ENCODE results near the gene DLG2. TPM values are rescaled to one million over a fixed set of nuclear protein-coding genes. Genes with fewer than 3 reads are reported as not detected.

The DLG2 gene
- total RNA-seq, 1 donor from 2014 or later = 1.8 TPM

DNA sequence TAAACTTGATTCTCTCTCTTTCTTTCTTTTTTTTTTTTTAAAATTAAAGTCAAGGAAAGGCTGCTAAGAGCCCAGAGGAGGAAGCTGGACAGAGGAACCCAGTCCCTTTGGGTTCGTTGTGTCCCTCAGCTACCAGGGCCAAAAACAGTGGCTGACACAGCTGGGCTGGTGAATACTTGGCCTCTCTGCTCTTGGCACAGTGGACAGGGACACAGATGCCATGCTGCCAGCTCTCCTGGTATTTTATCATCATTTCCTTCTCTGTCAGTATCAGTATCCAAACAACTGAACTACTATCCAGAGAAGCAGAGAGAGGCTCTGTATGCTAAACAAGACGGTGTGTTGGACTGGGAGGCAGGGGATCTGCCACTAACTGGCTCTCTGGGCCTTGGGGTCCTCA is 2217.3 kb downstream of the DLG2 start:
- no peaks in the 10 kb centered on the region for H3K27me3 Mint-ChIP-seq (ENCODE audit: low read depth, unreplicated experiment)

DNA sequence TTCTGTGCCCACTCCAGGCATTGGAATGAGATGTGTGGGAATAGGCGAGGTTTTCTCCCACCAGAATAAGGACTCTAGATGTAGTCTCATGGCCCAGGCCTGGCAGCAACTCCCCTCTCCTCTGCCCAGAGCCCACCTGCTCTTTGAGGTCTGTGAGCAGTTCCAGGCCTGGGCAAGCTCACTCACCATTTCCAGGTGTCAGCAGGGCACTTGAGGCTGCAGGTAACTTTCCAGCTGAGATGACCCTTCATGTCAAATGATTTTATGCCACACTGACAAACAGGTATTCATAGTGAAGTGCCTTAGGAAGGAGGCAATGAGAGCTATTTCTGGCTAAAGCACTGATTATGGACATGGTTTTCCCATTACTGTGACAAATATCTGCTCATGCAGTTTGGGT is 2217.7 kb downstream of the DLG2 start:
- Histone ChIP-seq H3K4me1 (ENCODE audit: insufficient read depth, low read length) (no peaks in the 10 kb centered on the region), H3K27me3 (ENCODE audit: insufficient read depth, low read length) (no peaks in the 10 kb centered on the region), H3K9ac (ENCODE audit: low read length) (no peak overlapping the region), H4K20me1 (ENCODE audit: insufficient read depth, low read length) (no peaks in the 10 kb centered on the region), H3K4me3 (ENCODE audit: insufficient read depth, low read depth, low read length) (no peak overlapping the region), H2AFZ (ENCODE audit: low read depth, low read length) (no peak overlapping the region), H3K27ac (ENCODE audit: low read depth, low read length) (no peak overlapping the region), H3K9me3 (ENCODE audit: insufficient read depth, low read depth, low read length) (no peaks in the 10 kb centered on the region), H3K4me2 (ENCODE audit: low read length) (no peak overlapping the region), H3K79me2 (ENCODE audit: insufficient read depth, low read length) (no peaks in the 10 kb centered on the region), H3K36me3 (ENCODE audit: insufficient read depth, low read length) (no peaks in the 10 kb centered on the region)
- Mint-ChIP-seq H3K9me3 (ENCODE audit: unreplicated experiment) (peaks cover 3% of the 10 kb centered on the region), H3K27ac (ENCODE audit: unreplicated experiment) (no peak overlapping the region), H3K4me1 (ENCODE audit: low read depth, unreplicated experiment) (no peaks in the 10 kb centered on the region), H3K27me3 (ENCODE audit: low read depth, unreplicated experiment) (no peaks in the 10 kb centered on the region), H3K36me3 (ENCODE audit: low read depth, unreplicated experiment) (no peaks in the 10 kb centered on the region), H3K4me3 (ENCODE audit: unreplicated experiment) (no peak overlapping the region)
- TF ChIP-seq, protein P1, sequence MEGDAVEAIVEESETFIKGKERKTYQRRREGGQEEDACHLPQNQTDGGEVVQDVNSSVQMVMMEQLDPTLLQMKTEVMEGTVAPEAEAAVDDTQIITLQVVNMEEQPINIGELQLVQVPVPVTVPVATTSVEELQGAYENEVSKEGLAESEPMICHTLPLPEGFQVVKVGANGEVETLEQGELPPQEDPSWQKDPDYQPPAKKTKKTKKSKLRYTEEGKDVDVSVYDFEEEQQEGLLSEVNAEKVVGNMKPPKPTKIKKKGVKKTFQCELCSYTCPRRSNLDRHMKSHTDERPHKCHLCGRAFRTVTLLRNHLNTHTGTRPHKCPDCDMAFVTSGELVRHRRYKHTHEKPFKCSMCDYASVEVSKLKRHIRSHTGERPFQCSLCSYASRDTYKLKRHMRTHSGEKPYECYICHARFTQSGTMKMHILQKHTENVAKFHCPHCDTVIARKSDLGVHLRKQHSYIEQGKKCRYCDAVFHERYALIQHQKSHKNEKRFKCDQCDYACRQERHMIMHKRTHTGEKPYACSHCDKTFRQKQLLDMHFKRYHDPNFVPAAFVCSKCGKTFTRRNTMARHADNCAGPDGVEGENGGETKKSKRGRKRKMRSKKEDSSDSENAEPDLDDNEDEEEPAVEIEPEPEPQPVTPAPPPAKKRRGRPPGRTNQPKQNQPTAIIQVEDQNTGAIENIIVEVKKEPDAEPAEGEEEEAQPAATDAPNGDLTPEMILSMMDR (IDR thresholded peaks at IDR 0.05; ENCODE audit: insufficient read depth, low read depth, low read length) = no peak
- no peak for TF ChIP-seq EZH2 (IDR thresholded peaks at IDR 0.05; ENCODE audit: insufficient read depth, low read length)
- DNase-seq (ENCODE audit: low read depth) (no peak), FAIRE-seq (no peak)

More for the DNA sequence above, 2217.3 kb downstream of the DLG2 start:
- Histone ChIP-seq H3K9ac (ENCODE audit: low read length) (no peak overlapping the region), H3K36me3 (ENCODE audit: insufficient read depth, low read length) (no peaks in the 10 kb centered on the region), H3K4me3 (ENCODE audit: insufficient read depth, low read depth, low read length) (no peak overlapping the region), H3K27ac (ENCODE audit: low read depth, low read length) (no peak overlapping the region), H3K9me3 (ENCODE audit: insufficient read depth, low read depth, low read length) (no peaks in the 10 kb centered on the region), H3K79me2 (ENCODE audit: insufficient read depth, low read length) (no peaks in the 10 kb centered on the region), H3K27me3 (ENCODE audit: insufficient read depth, low read length) (no peaks in the 10 kb centered on the region), H2AFZ (ENCODE audit: low read depth, low read length) (no peak overlapping the region), H3K4me1 (ENCODE audit: insufficient read depth, low read length) (no peaks in the 10 kb centered on the region), H3K4me2 (ENCODE audit: low read length) (no peak overlapping the region), H4K20me1 (ENCODE audit: insufficient read depth, low read length) (no peaks in the 10 kb centered on the region)
- no peaks in the 10 kb centered on the region for H3K36me3 Mint-ChIP-seq (ENCODE audit: low read depth, unreplicated experiment)
- no peak overlapping the region for H3K4me3 Mint-ChIP-seq (ENCODE audit: unreplicated experiment)
- peaks cover 3% of the 10 kb centered on the region for H3K9me3 Mint-ChIP-seq (ENCODE audit: unreplicated experiment)
- DNase-seq (ENCODE audit: low read depth) = no peak
- FAIRE-seq = no peak
- H3K27ac Mint-ChIP-seq (ENCODE audit: unreplicated experiment) = no peak overlapping the region
- TF ChIP-seq, protein P1 (IDR thresholded peaks at IDR 0.05; ENCODE audit: insufficient read depth, low read depth, low read length) = no peak
- TF ChIP-seq EZH2 (IDR thresholded peaks at IDR 0.05; ENCODE audit: insufficient read depth, low read length) = no peak
- no peaks in the 10 kb centered on the region for H3K4me1 Mint-ChIP-seq (ENCODE audit: low read depth, unreplicated experiment)

DNA sequence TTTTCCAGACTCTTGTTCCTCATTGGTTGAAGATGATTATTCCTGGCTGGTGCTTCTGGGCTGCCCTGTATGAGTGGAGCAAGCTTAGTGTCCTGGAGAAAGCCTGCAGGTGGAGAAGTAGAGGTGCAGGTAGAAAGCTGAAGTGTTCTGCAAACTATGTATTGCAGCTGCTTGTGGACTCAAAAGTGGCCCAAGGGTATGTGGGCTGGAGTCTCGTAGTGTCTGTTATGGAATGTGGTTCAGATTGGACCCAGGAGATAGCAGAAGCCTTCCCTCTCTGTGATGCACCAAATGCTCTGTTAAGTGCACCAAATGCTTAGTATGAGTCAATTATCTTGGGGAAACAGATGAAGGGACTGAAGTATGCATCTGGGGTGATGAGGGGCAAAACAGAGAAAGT is 2218.2 kb downstream of the DLG2 start:
- H3K36me3 ChIP-seq (ENCODE audit: insufficient read depth, low read length) = no peaks in the 10 kb centered on the region
- H3K4me1 ChIP-seq (ENCODE audit: insufficient read depth, low read length) = no peaks in the 10 kb centered on the region
- no peak overlapping the region for H3K4me2 ChIP-seq (ENCODE audit: low read length)
- Mint-ChIP-seq H3K27ac (ENCODE audit: unreplicated experiment) (no peak overlapping the region), H3K27me3 (ENCODE audit: low read depth, unreplicated experiment) (no peaks in the 10 kb centered on the region), H3K4me1 (ENCODE audit: low read depth, unreplicated experiment) (no peaks in the 10 kb centered on the region), H3K9me3 (ENCODE audit: unreplicated experiment) (peaks cover 3% of the 10 kb centered on the region), H3K4me3 (ENCODE audit: unreplicated experiment) (no peak overlapping the region), H3K36me3 (ENCODE audit: low read depth, unreplicated experiment) (no peaks in the 10 kb centered on the region)
- no peak overlapping the region for H3K27ac ChIP-seq (ENCODE audit: low read depth, low read length)
- no peak overlapping the region for H2AFZ ChIP-seq (ENCODE audit: low read depth, low read length)
- no peaks in the 10 kb centered on the region for H4K20me1 ChIP-seq (ENCODE audit: insufficient read depth, low read length)
- H3K9ac ChIP-seq (ENCODE audit: low read length) = no peak overlapping the region
- H3K9me3 ChIP-seq (ENCODE audit: insufficient read depth, low read depth, low read length) = no peaks in the 10 kb centered on the region
- H3K27me3 ChIP-seq (ENCODE audit: insufficient read depth, low read length) = no peaks in the 10 kb centered on the region
- H3K4me3 ChIP-seq (ENCODE audit: insufficient read depth, low read depth, low read length) = no peak overlapping the region
- TF ChIP-seq EZH2 (IDR thresholded peaks at IDR 0.05; ENCODE audit: insufficient read depth, low read length) = no peak
- TF ChIP-seq, protein P1 (IDR thresholded peaks at IDR 0.05; ENCODE audit: insufficient read depth, low read depth, low read length) = no peak
- FAIRE-seq (no peak), DNase-seq (ENCODE audit: low read depth) (no peak)
- no peaks in the 10 kb centered on the region for H3K79me2 ChIP-seq (ENCODE audit: insufficient read depth, low read length)

Other genes starting within 250 kb of the DLG2 start
- 50.9 and 51.3 TPM in 2 replicates for gene TMEM126B, start 1.2 kb upstream of the DLG2 start, total RNA-seq
- 45.3 and 47.2 TPM in 2 replicates for gene TMEM126A, start 20.6 kb upstream of the DLG2 start, total RNA-seq
- gene CREBZF, start 37.8 kb upstream of the DLG2 start, total RNA-seq = 28.6 and 31.0 TPM in 2 replicates
- gene CCDC89, start 58.9 kb upstream of the DLG2 start, total RNA-seq = 0.26 and 0.30 TPM in 2 replicates
- 35.2 and 36.9 TPM in 2 replicates for gene SYTL2, start 183.8 kb upstream of the DLG2 start, total RNA-seq
- not detected in 2 replicates for gene CCDC83, start 228.0 kb upstream of the DLG2 start, total RNA-seq